HepG2 (cell line): ENCODE measurements around the gene PARD3. TPM values are rescaled to one million over a fixed set of nuclear protein-coding genes. Genes with fewer than 3 reads are reported as not detected.

Experiments
- ATAC-seq: fragments of 200-7000 bp; cut with Tn5 transposase; 3 replicates; pipeline ENCODE4 v1.9.1; 2020; ENCODE audit warnings: mild to moderate bottlenecking, moderate library complexity
- BruUV-seq: library from RNA; stranded (reverse); fragments of 400-500 nt; replicated peaks from 2 replicates; lab custom pipeline; 2021; lab: Mats Ljungman, UMichigan
- CTCF ChIA-PET: fragments of 300-600 bp; formaldehyde crosslinking; extraction: SDS; loops from one replicate; lab custom pipeline; 2021; ENCODE audit warnings: low total read pairs, inconsistent platforms, low intra/inter-chr PET ratio; lab: Yijun Ruan, JAX
- POLR2A ChIA-PET: fragments of 350-600 bp; sonication (Branson Sonifier 250); formaldehyde crosslinking; loops from one replicate; lab custom pipeline; 2020; ENCODE audit warnings: antibody characterized with exemption, inconsistent platforms; lab: Yijun Ruan, JAX
- DNase-seq: peaks from one replicate; pipeline ENCODE4 v3.0.0-alpha.2; 2015; ENCODE audit warnings: low spot score
- FAIRE-seq: peaks from 3 replicates; lab custom pipeline; 2011; peaks lifted over from hg19 to GRCh38; lab: Jason Lieb, UNC
- H2AFZ ChIP-seq: one replicate; pipeline ENCODE4 v1.6.1; 2011; ENCODE audit warnings: low read length, inconsistent platforms
- H3K27ac ChIP-seq: fragments of 300-600 bp; 3 replicates; pipeline ENCODE4 v1.8.0; 2011; ENCODE audit warnings: mixed run types, mild to moderate bottlenecking, mixed read lengths, low read length, inconsistent platforms; ENCODE audit not compliant: insufficient read depth; ENCODE audit errors: extremely low read length
- H3K27me3 ChIP-seq, 2 experiments: fragments of 200-600 bp in 1 of 2; 2 replicates in 1 of 2; 3 replicates in 1 of 2; pipeline versions ENCODE4 v1.6.0 to v1.8.0; 2011; ENCODE audit warnings: low read length in 2 of 2, mild to moderate bottlenecking in 2 of 2, moderate library complexity in 2 of 2, inconsistent platforms in 1 of 2; ENCODE audit not compliant: insufficient read depth in 2 of 2, control insufficient read depth in 1 of 2
- H3K36me3 ChIP-seq, 2 experiments: fragments of 200-600 bp in 1 of 2; replicated peaks in 1 of 2; 2 replicates in 1 of 2; 3 replicates in 1 of 2; pipeline versions ENCODE4 v1.5.1 to v1.8.0; 2011; ENCODE audit warnings: low read length in 2 of 2, inconsistent platforms in 1 of 2; ENCODE audit not compliant: insufficient read depth in 2 of 2, control insufficient read depth in 1 of 2
- H3K4me1 ChIP-seq: 2 replicates; pipeline ENCODE4 v1.5.1; 2012; ENCODE audit warnings: low read length, inconsistent platforms; ENCODE audit not compliant: insufficient read depth
- H3K4me2 ChIP-seq: 2 replicates; pipeline ENCODE4 v1.6.0; 2011; ENCODE audit warnings: low read depth, low read length, inconsistent platforms
- H3K4me3 ChIP-seq, 3 experiments: fragments of 200-600 bp in 1 of 3; sonication (generic), shearing (Covaris generic) in 1 of 3; replicated peaks in 1 of 3; 2 replicates each; pipeline ENCODE4 v1.5.1; 2011 to 2016; ENCODE audit warnings: low read length in 3 of 3, inconsistent platforms in 2 of 3, low read depth in 2 of 3, mild to moderate bottlenecking in 2 of 3, control low read depth in 1 of 3, mixed read lengths in 1 of 3; ENCODE audit not compliant: insufficient read depth in 1 of 3
- H3K79me2 ChIP-seq: one replicate; pipeline ENCODE4 v1.6.1; 2011; ENCODE audit warnings: low read length, inconsistent platforms; ENCODE audit not compliant: insufficient read depth
- H3K9ac ChIP-seq: 2 replicates; pipeline ENCODE4 v1.6.0; 2011; ENCODE audit warnings: mild to moderate bottlenecking, low read depth, low read length, inconsistent platforms; ENCODE audit not compliant: insufficient read depth
- H3K9me3 ChIP-seq: 2 replicates; pipeline ENCODE4 v1.5.1; 2012; ENCODE audit warnings: mild to moderate bottlenecking, low read length
- H4K20me1 ChIP-seq: 2 replicates; pipeline ENCODE4 v1.6.0; 2011; ENCODE audit warnings: inconsistent platforms, mild to moderate bottlenecking, low read length, moderate library complexity; ENCODE audit not compliant: insufficient read depth
- GTF2F1 ChIP-seq: fragments of 150-350 bp; IDR thresholded peaks from 2 replicates; pipeline ENCODE4 v1.6.1; 2014; ENCODE audit warnings: low read length
- MZF1 ChIP-seq: sonication (generic); formaldehyde crosslinking; IDR thresholded peaks from 2 replicates; pipeline ENCODE4 v1.8.1; 2023; ENCODE audit warnings: mild to moderate bottlenecking, missing genetic modification reagents, borderline replicate concordance
- ZNF446 ChIP-seq: sonication (generic); formaldehyde crosslinking; IDR thresholded peaks from 2 replicates; pipeline ENCODE4 v1.5.0; 2020; ENCODE audit warnings: mild to moderate bottlenecking, missing genetic modification reagents
- ZNF572 ChIP-seq: sonication (generic); formaldehyde crosslinking; IDR thresholded peaks from 2 replicates; pipeline ENCODE4 v1.5.1; 2020; ENCODE audit warnings: mild to moderate bottlenecking, missing genetic modification reagents
- WGBS: methylation state at CpG from one replicate; pipeline ENCODE4 v1.1.6; 2017; ENCODE audit warnings: low lambda C conversion rate; 5-methylcytosine and 5-hydroxymethylcytosine counted together
- in situ Hi-C: cut with HindIII; loops from 2 replicates; pipeline ENCODE4 v1.10.0; 2017; ENCODE audit warnings: low pct_unique_long_range_greater_than_20kb; ENCODE audit not compliant: extremely low pct_ligation_motif_present
- intact Hi-C: fragments of 100-400 bp; cut with micrococcal nuclease; formaldehyde crosslinking; loops from one replicate; pipeline ENCODE4 v1.10.0; 2022; ENCODE audit not compliant: unreplicated experiment
- polyA plus RNA-seq, 8 experiments: library from polyadenylated mRNA; depleted of rRNA in 3 of 8; stranded (reverse) in 7 of 8; unstranded in 1 of 8; fragments of >200 nt; fragmentation: Illumina TruSeq in 4 of 8; extraction: Trizol in 4 of 8; gene quantifications; 2 replicates each; pipeline versions ENCODE4 v1.2.1 to v1.2.3, GENCODE V29; 2011 to 2016; ENCODE audit warnings: low read depth in 4 of 8, missing spikeins in 1 of 8, mixed read lengths in 1 of 8; ENCODE audit not compliant: insufficient read depth in 1 of 8
- total RNA-seq, 5 experiments: library from RNA; depleted of rRNA; stranded (reverse); fragments of >200 nt; fragmentation: Illumina TruSeq; extraction: Trizol; gene quantifications; 2 replicates each; pipeline ENCODE4 v1.2.3, GENCODE V29; 2016; ENCODE audit warnings: low read depth in 1 of 5
- TF ChIP-seq, protein P1 (sequence below): sonication (generic); formaldehyde crosslinking; IDR thresholded peaks from 2 replicates; pipeline ENCODE4 v1.4.0; 2020; ENCODE audit warnings: mild to moderate bottlenecking, missing genetic modification reagents

The PARD3 gene
- total and polyA plus RNA-seq, 2 of the 13 experiments (the other 11 are each of a cell fraction or from before 2014, with no cell fraction given): 40.9 to 60.0 TPM

DNA sequence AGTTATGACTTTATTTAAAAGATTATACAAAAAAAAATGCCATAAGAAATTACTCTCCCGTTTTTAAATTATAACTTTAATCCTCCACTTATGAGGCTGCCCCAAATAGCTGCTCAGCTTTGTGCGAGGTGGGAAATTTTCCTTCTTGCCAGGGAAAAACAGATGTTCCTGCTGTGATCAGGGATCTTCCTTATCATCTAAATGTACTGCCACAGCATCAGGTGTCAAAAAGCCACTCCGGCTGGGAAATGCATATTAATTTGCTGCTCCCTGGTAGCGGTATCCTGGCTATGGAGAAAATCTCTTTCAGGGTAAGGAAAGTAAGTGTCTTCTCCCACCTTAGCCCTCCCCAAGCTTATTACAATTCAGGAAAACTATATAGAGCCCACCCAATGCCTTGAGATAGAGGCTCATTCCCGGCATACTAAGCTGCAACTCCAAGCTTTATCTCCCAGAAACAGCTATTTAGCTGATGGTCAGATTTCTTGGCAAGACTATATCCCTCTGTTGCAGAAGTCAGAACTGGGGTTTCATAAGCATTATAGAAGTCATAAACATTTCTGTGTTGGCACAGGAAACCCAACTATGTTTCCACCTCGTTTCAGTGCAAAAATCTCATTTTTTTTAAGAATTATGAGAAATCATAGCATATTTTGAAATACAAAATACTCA is 360.4 kb downstream of the PARD3 start:
- TF ChIP-seq ZNF446 (no peak), ZNF572 (no peak), GTF2F1 (no peak), MZF1 (no peak)
- TF ChIP-seq, protein P1, sequence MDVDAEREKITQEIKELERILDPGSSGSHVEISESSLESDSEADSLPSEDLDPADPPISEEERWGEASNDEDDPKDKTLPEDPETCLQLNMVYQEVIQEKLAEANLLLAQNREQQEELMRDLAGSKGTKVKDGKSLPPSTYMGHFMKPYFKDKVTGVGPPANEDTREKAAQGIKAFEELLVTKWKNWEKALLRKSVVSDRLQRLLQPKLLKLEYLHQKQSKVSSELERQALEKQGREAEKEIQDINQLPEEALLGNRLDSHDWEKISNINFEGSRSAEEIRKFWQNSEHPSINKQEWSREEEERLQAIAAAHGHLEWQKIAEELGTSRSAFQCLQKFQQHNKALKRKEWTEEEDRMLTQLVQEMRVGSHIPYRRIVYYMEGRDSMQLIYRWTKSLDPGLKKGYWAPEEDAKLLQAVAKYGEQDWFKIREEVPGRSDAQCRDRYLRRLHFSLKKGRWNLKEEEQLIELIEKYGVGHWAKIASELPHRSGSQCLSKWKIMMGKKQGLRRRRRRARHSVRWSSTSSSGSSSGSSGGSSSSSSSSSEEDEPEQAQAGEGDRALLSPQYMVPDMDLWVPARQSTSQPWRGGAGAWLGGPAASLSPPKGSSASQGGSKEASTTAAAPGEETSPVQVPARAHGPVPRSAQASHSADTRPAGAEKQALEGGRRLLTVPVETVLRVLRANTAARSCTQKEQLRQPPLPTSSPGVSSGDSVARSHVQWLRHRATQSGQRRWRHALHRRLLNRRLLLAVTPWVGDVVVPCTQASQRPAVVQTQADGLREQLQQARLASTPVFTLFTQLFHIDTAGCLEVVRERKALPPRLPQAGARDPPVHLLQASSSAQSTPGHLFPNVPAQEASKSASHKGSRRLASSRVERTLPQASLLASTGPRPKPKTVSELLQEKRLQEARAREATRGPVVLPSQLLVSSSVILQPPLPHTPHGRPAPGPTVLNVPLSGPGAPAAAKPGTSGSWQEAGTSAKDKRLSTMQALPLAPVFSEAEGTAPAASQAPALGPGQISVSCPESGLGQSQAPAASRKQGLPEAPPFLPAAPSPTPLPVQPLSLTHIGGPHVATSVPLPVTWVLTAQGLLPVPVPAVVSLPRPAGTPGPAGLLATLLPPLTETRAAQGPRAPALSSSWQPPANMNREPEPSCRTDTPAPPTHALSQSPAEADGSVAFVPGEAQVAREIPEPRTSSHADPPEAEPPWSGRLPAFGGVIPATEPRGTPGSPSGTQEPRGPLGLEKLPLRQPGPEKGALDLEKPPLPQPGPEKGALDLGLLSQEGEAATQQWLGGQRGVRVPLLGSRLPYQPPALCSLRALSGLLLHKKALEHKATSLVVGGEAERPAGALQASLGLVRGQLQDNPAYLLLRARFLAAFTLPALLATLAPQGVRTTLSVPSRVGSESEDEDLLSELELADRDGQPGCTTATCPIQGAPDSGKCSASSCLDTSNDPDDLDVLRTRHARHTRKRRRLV: no peak
- 98% methylated on average over 6 of the region's 6 CpGs for WGBS
- Histone ChIP-seq H4K20me1 (no peaks in the 10 kb centered on the region), H3K4me3 (no peak overlapping the region), H3K79me2 (no peaks in the 10 kb centered on the region), H3K36me3 (peaks cover 0 to 2% of the 10 kb centered on the region in 2 experiments; a peak in 1 of 5 replicates), H3K27me3 (no peaks in the 10 kb centered on the region), H3K4me2 (no peak overlapping the region), H3K9me3 (no peaks in the 10 kb centered on the region), H2AFZ (no peak overlapping the region), H3K4me1 (peaks cover 11% of the 10 kb centered on the region), H3K27ac (no peak overlapping the region), H3K9ac (no peak overlapping the region)
- ChIA-PET POLR2A (no interaction called here), CTCF (no interaction called here)
- no peak for DNase-seq
- in situ Hi-C loops (no loop called here), intact Hi-C loops (no loop called here)
- BruUV-seq: no TSS peak
- FAIRE-seq: no peak
- no peak for ATAC-seq
